Left renal cortex interstitium (tissue), 4 donors: ENCODE data around the gene ACSL4. TPM values are rescaled to one million over a fixed set of nuclear protein-coding genes. Genes with fewer than 3 reads are reported as not detected.
"Not testable (repeated sequence)": the region's sequence is repeated elsewhere in the genome, so short reads cannot be mapped to it uniquely, and the experiment has no call there.

ENCODE experiments used
- DNase-seq, 4 donors: peaks; one replicate each; pipeline ENCODE4 v3.0.0-alpha.2; 2013; ENCODE audit warnings: low read depth in 4 of 4, low spot score in 2 of 4, missing footprints in 1 of 4
- polyA plus RNA-seq, 4 donors: library from polyadenylated mRNA; unstranded; fragments of 120-200 nt; gene quantifications; one replicate each; pipeline ENCODE4 v1.2.1, GENCODE V29; 2013; ENCODE audit not compliant: insufficient read length in 4 of 4

The ACSL4 gene
- polyA plus RNA-seq, 4 donors, result 39.9 to 68.2 (median 60.6) TPM

DNA sequence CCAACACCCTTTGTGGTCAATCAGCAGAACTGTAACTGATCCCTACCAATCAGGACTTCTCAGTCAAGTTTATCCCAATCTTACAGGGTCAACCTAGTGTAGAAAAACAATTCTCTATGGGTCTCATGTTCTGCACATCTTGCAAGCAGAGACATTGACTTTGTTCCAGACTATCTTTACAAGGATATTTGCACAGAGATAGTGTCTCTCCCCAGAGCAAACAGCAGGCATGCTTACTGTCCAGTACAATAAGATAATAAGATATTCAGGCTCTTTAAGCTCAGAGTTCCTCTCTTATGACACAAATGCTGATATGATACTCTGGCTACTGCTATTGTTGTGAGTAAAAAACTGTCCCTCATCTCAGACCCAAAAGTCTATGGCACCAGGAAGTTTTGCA is 53.2 kb downstream of the ACSL4 start:
- DNase-seq, result no peak

GRCh38 chrX:109672239-109672638 is 60.8 kb downstream of the ACSL4 start:
- no peak for DNase-seq

DNA sequence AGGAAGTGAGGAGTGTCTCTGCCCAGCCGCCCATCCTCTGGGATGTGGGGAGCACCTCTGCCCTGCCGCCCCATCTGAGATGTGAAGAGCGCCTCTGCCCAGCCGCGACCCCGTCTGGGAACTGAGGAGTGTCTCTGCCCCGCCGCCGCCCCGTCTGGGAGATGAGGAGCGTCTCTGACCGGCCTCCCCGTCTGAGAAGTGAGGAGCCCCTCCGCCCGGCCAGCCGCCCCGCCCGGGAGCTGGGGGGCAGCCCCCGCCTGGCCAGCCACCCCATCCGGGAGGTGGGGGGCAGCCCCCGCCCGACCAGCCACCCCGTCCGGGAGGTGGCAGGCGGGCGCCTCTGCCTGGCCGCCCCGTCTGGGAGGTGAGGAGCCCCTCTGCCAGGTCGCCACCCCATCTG is 61.9 kb downstream of the ACSL4 start:
- DNase-seq, result not testable (repeated sequence)

- DNase-seq, result no peak
Observed at GRCh38 chrX:109667986-109668385, 65.1 kb downstream of the ACSL4 start.

DNA sequence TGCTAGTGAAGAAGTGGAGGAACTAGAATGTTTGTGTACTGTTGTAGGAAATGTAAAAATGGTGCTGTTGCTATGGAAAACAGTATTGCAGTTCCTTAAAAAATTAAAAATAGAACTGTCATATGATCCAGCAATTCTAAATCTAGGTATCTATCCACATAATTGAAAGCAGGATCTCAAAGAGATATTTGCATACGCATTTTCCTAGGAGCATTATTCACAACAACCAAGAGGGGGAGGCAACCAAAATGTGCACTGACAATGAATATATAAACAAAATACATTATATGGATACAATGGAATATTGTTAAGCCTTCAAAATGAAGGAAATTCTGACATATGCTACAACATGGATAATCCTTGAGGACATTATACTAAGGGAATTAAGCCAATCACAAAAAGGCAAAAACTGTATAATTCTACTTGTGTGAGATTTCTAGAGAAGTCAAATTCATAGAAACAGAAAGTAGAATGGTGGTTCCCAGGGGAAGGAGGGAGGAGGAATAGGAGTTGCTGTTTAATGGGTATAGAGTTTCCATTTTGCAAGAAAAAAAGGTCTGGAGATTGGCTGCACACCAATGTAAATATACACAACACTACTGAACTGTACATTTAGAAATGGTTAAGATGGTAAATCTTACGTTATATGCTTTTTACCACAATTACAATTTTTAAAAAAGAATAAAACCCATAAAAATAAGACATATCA is 72.5 kb downstream of the ACSL4 start:
- DNase-seq, result no peak

GRCh38 chrX:109658391-109658790 is 74.7 kb downstream of the ACSL4 start:
- no peak for DNase-seq

DNA sequence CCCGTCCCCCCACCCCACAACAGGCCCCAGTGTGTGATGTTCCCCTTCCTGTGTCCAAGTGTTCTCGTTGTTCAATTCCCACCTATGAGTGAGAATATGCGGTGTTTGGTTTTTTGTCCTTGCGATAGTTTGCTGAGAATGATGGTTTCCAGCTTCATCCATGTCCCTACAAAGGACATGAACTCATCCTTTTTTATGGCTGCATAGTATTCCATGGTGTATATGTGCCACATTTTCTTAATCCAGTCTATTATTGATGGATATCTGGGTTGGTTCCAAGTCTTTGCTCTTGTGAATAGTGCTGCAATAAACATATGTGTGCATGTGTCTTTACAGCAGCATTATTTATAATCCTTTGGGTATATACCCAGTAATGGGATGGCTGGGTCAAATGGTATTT is 75.7 kb downstream of the ACSL4 start:
- not testable (repeated sequence) for DNase-seq

DNA sequence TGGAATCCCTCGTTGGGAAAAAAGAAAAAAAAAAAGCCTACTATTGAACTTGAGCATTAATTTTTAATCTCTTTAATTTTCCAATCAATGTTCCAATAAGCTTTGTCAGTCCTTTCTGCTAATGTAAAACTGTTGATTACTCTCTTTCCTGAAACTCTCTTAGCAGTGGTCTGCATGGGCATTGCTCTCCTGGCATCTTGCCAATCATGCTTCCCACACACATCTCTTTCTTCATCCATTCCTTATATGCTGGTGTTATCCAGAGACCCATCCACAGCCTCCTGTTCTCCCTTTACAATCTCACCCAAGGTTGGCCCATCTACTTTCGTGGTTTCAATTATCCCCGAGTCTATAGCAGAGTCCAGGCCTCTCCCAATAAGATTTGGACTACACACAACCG is 76.3 kb downstream of the ACSL4 start:
- no peak for DNase-seq

- no peak for DNase-seq
Observed at GRCh38 chrX:109655502-109656201, 77.4 kb downstream of the ACSL4 start.

DNA sequence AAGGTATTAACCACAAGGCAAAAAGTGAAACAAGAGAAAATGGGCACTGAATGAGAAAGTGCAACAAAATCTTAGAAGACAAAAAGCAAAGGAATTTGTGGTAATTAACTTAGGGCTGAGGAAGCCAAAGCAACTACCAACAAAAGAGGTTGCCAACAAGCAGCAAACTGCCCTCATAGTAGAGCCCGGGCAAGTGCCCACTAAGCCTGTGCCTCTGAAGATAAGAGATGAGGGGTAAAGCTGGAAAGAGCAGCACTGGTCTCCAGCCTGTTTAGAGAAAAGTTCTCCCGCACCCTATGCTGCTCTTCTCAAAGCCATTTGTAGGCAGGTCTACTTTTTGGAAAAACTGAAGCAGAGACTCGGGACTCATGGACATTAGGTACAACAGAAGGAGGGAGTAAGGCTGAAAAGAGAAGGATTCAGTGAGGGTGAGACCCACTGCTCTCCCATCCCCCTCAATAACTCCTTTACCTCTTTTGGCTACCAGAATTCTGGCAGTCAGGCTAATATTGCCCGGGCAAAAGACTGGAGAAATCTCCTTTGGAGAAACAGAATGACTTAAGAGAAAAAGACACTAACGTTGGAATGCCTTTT is 78.4 kb downstream of the ACSL4 start:
- DNase-seq, result no peak

GRCh38 chrX:109644671-109645070 is 88.4 kb downstream of the ACSL4 start:
- not testable (repeated sequence) for DNase-seq

- DNase-seq, result no peak
Observed at GRCh38 chrX:109643687-109644086, 89.4 kb downstream of the ACSL4 start.

- no peak for DNase-seq
Observed at GRCh38 chrX:109638158-109638557, 94.9 kb downstream of the ACSL4 start.

GRCh38 chrX:109637477-109637876 is 95.6 kb downstream of the ACSL4 start:
- DNase-seq, result not testable (repeated sequence)

DNA sequence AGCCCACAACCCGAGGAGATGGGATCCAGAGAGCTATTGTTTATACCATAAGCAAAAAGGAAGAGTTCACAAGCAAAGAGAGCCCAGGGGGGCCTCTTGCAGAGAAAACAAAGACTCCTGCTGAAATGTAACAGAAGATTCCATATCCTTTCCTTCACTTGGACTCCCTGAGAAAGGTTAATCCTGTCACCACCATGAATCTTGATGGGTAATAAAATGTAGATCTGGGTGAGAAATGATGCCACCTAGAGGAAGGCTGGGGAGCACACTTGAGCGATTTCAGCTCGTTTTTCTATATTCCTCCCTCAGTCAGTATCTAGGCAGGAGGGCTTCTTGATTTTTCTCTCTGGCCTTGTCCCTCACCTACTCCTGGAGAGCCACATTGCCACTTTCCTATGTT is 97.9 kb downstream of the ACSL4 start:
- no peak for DNase-seq

DNA sequence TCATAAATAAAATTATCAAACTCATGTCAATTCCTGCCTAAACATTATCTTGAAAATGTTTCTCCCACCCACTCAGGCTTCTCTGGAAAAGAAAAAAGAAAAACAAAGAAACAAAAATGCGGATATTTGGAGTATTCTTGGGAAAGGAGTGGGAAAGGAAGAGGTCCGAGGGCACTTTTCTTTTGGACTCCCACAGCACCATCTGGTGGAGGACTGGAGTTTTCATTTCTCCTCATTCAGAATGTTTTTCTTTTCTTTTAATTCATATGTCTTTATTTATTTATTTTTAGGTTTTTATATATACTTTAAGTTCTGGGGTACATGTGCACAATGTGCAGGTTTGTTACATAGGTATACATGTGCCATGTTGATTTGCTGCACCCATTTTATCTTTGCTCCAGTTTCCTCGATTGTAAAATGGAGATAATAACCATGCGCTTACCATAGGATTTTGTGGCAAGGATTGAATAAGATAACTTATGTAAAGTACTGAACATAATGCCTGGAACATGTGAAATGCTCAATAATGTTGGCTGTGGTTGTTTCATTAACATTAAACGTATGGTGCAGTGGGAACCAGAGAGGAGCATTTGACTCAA is 100.1 kb downstream of the ACSL4 start:
- no peak for DNase-seq

GRCh38 chrX:109629310-109629709 is 103.7 kb downstream of the ACSL4 start:
- DNase-seq, result no peak

DNA sequence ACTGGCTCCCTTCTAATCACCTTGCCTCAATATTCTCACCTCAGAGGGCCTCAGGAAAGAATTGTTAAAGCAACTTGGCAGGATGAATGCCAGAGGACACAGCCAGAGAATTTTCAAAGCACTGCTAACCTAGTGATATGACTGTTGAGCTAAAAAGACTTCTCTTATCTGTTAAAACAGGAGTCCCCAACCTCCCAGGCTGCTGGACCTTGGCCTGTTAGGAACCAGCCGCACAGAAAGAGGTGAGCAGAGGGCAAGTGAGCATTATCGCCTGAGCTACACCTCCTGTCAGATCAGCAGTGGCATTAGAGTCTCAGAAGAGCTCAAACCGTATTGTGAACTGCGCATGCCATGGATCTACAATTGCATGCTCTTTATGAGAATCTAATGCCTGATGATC is 106.4 kb downstream of the ACSL4 start:
- DNase-seq, result no peak

- peak in 1 of 4 donors; percentile 38 for DNase-seq
Observed at GRCh38 chrX:109624641-109625616, 108.1 kb downstream of the ACSL4 start, which contains the start of gene KCNE5. Gene KCNE5, minus strand, starts transcription at chrX:109625172. Its CDS starts 152 bp downstream, at chrX:109625020.

DNA sequence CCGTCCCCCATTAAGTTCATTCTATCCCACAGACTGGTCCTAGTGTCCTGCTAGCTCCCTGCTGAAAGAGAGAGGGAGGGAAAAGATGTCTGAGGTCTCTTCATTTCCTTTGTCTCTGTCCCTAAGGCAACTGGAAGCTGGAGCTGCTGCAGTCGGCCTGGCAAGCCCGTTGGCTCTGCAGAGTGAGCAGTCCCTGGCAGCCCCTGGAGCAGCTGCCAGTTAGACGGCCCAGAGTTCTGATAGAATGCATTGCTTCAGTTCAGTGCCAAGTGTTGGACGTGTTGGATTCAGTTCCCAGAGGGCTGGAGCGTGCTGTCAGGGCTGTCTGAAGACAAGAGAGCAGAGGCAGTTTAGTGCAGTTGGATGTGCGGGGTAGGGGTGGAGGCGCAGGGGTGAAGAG is 109.1 kb downstream of the ACSL4 start:
- no peak for DNase-seq
